Keratinocyte (primary cell): ENCODE measurements around the gene MYOM1. TPM values are rescaled to one million over a fixed set of nuclear protein-coding genes. Genes with fewer than 3 reads are reported as not detected.

ENCODE experiments used
- DNase-seq: peaks from one replicate; pipeline ENCODE4 v3.0.0-alpha.2; 2011; ENCODE audit warnings: low read depth, missing footprints, low spot score
- FAIRE-seq: peaks from 2 replicates; lab custom pipeline; 2011; peaks lifted over from hg19 to GRCh38; lab: Jason Lieb, UNC
- H2AFZ ChIP-seq: 2 replicates; pipeline ENCODE4 v1.6.0; 2012; ENCODE audit warnings: low read length, control low read depth, inconsistent platforms; ENCODE audit not compliant: control insufficient read depth
- H3K27ac ChIP-seq: 2 replicates; pipeline ENCODE4 v1.5.1; 2011; ENCODE audit warnings: low read length; ENCODE audit not compliant: control insufficient read depth, insufficient read depth
- H3K27me3 ChIP-seq: 3 replicates; pipeline ENCODE4 v1.6.0; 2011; ENCODE audit warnings: low read length; ENCODE audit not compliant: control insufficient read depth, insufficient read depth; ENCODE audit errors: extremely low read depth
- H3K36me3 ChIP-seq, 2 experiments: 2 replicates in 1 of 2; 3 replicates in 1 of 2; pipeline ENCODE4 v1.5.1; 2011; ENCODE audit warnings: low read length in 2 of 2, mild to moderate bottlenecking in 1 of 2; ENCODE audit not compliant: control insufficient read depth in 2 of 2, insufficient read depth in 2 of 2; ENCODE audit errors: extremely low read depth in 1 of 2
- H3K4me1 ChIP-seq: 3 replicates; pipeline ENCODE4 v1.5.1; 2011; ENCODE audit warnings: low read length; ENCODE audit not compliant: control insufficient read depth, insufficient read depth; ENCODE audit errors: extremely low read depth
- H3K4me2 ChIP-seq: 3 replicates; pipeline ENCODE4 v1.6.0; 2011; ENCODE audit warnings: low read depth, low read length; ENCODE audit not compliant: control insufficient read depth, insufficient read depth; ENCODE audit errors: extremely low read depth
- H3K4me3 ChIP-seq, 3 experiments: fragments of 200-600 bp in 1 of 3; sonication (generic) in 1 of 3; 2 replicates in 2 of 3; 3 replicates in 1 of 3; pipeline ENCODE4 v1.5.1; 2011 to 2016; ENCODE audit warnings: low read length in 3 of 3, mild to moderate bottlenecking in 3 of 3, control low read depth in 2 of 3, inconsistent platforms in 1 of 3, low read depth in 1 of 3, mixed read lengths in 1 of 3, mixed run types in 1 of 3, moderate library complexity in 1 of 3; ENCODE audit not compliant: control insufficient read depth in 2 of 3, insufficient read depth in 2 of 3; ENCODE audit errors: extremely low read depth in 1 of 3
- H3K79me2 ChIP-seq: 2 replicates; pipeline ENCODE4 v1.6.0; 2012; ENCODE audit warnings: low read length; ENCODE audit not compliant: control insufficient read depth, insufficient read depth
- H3K9ac ChIP-seq: 3 replicates; pipeline ENCODE4 v1.6.0; 2011; ENCODE audit warnings: low read length; ENCODE audit not compliant: control insufficient read depth, insufficient read depth; ENCODE audit errors: extremely low read depth
- H3K9me1 ChIP-seq: 3 replicates; pipeline ENCODE4 v1.6.0; 2011; ENCODE audit warnings: low read length; ENCODE audit not compliant: control insufficient read depth, insufficient read depth; ENCODE audit errors: extremely low read depth
- H3K9me3 ChIP-seq: 2 replicates; pipeline ENCODE4 v1.5.1; 2012; ENCODE audit warnings: low read depth, low read length; ENCODE audit not compliant: control insufficient read depth
- H4K20me1 ChIP-seq: 3 replicates; pipeline ENCODE4 v1.6.0; 2011; ENCODE audit warnings: low read length; ENCODE audit not compliant: control insufficient read depth, insufficient read depth; ENCODE audit errors: extremely low read depth
- EZH2 ChIP-seq: IDR thresholded peaks from one replicate; pipeline ENCODE4 v1.6.1; 2012; ENCODE audit warnings: inconsistent platforms, mild to moderate bottlenecking, low read length, moderate library complexity
- dilution Hi-C: fragments of 300-500 bp; cut with MboI; formaldehyde crosslinking; loops from one replicate; pipeline ENCODE4 v1.7.0; 2020; ENCODE audit warnings: low sequenced_read_pairs; ENCODE audit not compliant: extremely low pct_ligation_motif_present
- polyA plus RNA-seq, 5 experiments: library from polyadenylated mRNA; depleted of rRNA in 3 of 5; stranded (reverse) in 3 of 5; stranded (forward) in 1 of 5; unstranded in 1 of 5; fragments of >200 nt; gene quantifications; 1 replicate in 1 of 5; 2 replicates in 3 of 5; 3 replicates in 1 of 5; pipeline versions ENCODE4 v1.2.1 to v1.2.3, GENCODE V29; 2011 to 2012; ENCODE audit warnings: missing spikeins in 2 of 5, low read depth in 1 of 5, low replicate concordance in 1 of 5
- TF ChIP-seq, protein P1 (sequence below), 3 experiments: IDR thresholded peaks in 1 of 3; conservative IDR thresholded peaks in 1 of 3; optimal IDR thresholded peaks in 1 of 3; 2 replicates in 2 of 3; 3 replicates in 1 of 3; pipeline versions ENCODE3 to v1.5.1; 2011; ENCODE audit warnings: low read length in 3 of 3, mild to moderate bottlenecking in 3 of 3, moderate library complexity in 2 of 3, control low read depth in 1 of 3, inconsistent platforms in 1 of 3; ENCODE audit not compliant: insufficient read depth in 2 of 3; ENCODE audit errors: extremely low read depth in 1 of 3

MYOM1 gene
- polyA plus RNA-seq, 1 donor (not counting 4 experiments of a cell fraction or from before 2014, with no cell fraction given) = 0.03 TPM

DNA sequence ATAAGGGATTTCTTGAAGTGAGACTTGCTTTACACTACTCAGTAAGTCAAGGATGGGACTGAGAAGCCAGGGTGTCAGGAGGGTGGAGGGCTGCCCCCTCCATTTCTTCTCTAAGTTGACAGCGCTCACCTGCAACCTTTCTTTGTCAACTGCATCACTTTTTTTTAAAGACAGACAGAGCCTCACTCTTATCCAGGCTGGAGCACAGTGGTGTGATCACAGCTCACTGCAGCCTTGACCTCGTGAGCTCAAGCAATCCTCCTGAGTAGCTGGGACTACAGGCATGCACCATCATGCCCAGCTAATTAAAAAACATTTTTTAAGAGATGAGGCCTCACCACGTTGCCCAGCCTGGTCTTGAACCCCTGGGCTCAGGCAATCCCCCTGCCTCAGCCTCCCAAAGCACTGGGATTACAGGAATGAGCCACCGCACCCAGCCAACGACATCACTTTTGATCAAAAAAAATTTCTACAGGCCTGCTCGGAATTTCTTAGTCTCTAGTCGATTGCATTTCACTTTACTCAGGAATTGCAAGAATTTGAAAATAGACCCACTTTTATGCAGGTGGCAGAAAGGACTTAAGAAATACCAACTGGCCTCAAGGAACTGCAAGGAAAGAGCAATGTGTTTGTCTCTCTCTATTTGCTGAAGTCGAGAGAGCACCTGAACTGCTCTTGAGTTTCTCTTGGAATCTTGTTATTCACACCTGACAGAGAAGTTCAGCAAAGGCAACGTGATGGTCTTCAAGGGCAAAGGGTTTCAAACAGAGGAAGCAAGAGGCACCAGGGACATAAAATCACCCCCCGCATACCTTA, 101.4 kb downstream of the MYOM1 start:
- dilution Hi-C loops = no loop called here
- H3K4me1 ChIP-seq = peaks cover 6% of the 10 kb centered on the region
- peak overlapping the region; percentile 16 for H3K4me2 ChIP-seq
- no peaks in the 10 kb centered on the region for H3K36me3 ChIP-seq
- no peak for TF ChIP-seq EZH2
- TF ChIP-seq, protein P1, sequence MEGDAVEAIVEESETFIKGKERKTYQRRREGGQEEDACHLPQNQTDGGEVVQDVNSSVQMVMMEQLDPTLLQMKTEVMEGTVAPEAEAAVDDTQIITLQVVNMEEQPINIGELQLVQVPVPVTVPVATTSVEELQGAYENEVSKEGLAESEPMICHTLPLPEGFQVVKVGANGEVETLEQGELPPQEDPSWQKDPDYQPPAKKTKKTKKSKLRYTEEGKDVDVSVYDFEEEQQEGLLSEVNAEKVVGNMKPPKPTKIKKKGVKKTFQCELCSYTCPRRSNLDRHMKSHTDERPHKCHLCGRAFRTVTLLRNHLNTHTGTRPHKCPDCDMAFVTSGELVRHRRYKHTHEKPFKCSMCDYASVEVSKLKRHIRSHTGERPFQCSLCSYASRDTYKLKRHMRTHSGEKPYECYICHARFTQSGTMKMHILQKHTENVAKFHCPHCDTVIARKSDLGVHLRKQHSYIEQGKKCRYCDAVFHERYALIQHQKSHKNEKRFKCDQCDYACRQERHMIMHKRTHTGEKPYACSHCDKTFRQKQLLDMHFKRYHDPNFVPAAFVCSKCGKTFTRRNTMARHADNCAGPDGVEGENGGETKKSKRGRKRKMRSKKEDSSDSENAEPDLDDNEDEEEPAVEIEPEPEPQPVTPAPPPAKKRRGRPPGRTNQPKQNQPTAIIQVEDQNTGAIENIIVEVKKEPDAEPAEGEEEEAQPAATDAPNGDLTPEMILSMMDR (optimal IDR thresholded peaks at IDR 0.05 in 1 of 3, IDR thresholded peaks at IDR 0.05 in 1 of 3, conservative IDR thresholded peaks at IDR 0.05 in 1 of 3; ENCODE audit: extremely low read depth in 1 of 3, insufficient read depth in 2 of 3, low read length in 3 of 3) = no peak
- H3K27ac ChIP-seq = no peak overlapping the region
- no peaks in the 10 kb centered on the region for H4K20me1 ChIP-seq
- H3K9ac ChIP-seq = peak overlapping the region; percentile 10
- no peaks in the 10 kb centered on the region for H3K79me2 ChIP-seq
- no peak for DNase-seq
- no peak overlapping the region for H3K4me3 ChIP-seq
- no peak overlapping the region for H2AFZ ChIP-seq
- no peak for FAIRE-seq
- no peaks in the 10 kb centered on the region for H3K9me3 ChIP-seq
- no peaks in the 10 kb centered on the region for H3K27me3 ChIP-seq
- H3K9me1 ChIP-seq = no peaks in the 10 kb centered on the region

DNA sequence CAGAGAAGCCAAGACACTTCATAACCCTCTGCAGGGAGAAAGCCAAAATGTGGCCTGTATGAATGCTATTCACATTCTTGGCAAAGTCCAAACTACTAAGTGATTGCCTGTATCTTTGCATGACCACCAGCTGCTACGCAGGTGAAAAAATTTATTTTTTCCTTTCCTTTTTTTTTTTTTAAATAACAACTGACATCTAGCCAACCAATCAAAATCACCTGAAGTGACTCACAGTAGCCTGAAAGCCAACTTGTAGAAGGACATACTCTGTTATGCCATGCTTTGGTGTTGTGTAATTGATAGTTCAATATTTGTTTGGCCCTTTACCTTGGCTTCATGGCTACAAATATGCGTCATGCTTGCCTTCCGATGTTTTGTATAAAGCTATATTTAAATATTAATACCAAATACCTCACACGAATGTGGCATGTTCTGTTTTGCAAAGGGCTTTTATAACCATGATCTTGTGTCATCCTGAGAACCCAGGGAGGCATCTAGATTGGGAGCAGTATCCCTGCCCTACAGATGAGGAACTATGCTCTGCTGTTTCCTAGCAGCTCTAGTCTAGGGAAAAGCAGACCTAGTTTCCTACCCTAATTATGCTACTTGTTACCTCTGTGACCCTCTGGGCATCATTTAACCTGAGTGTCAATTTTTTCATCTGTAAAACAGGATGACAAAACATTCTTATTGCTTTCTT, 102.1 kb downstream of the MYOM1 start:
- no peak for FAIRE-seq
- TF ChIP-seq EZH2 = no peak
- TF ChIP-seq, protein P1 (optimal IDR thresholded peaks at IDR 0.05 in 1 of 3, IDR thresholded peaks at IDR 0.05 in 1 of 3, conservative IDR thresholded peaks at IDR 0.05 in 1 of 3; ENCODE audit: extremely low read depth in 1 of 3, insufficient read depth in 2 of 3, low read length in 3 of 3) = no peak
- H3K27ac ChIP-seq = no peak overlapping the region
- no peak overlapping the region for H2AFZ ChIP-seq
- no peak overlapping the region for H3K4me3 ChIP-seq
- no peaks in the 10 kb centered on the region for H3K36me3 ChIP-seq
- no peak for DNase-seq
- H4K20me1 ChIP-seq = no peaks in the 10 kb centered on the region
- peaks cover 6% of the 10 kb centered on the region for H3K4me1 ChIP-seq
- no peaks in the 10 kb centered on the region for H3K9me1 ChIP-seq
- H3K27me3 ChIP-seq = no peaks in the 10 kb centered on the region
- dilution Hi-C loops = no loop called here
- H3K9ac ChIP-seq = peak overlapping the region; percentile 10
- no peaks in the 10 kb centered on the region for H3K79me2 ChIP-seq
- no peaks in the 10 kb centered on the region for H3K9me3 ChIP-seq
- peak overlapping the region; percentile 16 for H3K4me2 ChIP-seq
